ENCODE data around the gene ACTN4. TPM values are rescaled to one million over a fixed set of nuclear protein-coding genes. Genes with fewer than 3 reads are reported as not detected.

ACTN4 gene
- total and polyA plus RNA-seq, 2 of the 4 experiments (the other 2 are of a cell fraction), result 541 to 659 TPM

DNA sequence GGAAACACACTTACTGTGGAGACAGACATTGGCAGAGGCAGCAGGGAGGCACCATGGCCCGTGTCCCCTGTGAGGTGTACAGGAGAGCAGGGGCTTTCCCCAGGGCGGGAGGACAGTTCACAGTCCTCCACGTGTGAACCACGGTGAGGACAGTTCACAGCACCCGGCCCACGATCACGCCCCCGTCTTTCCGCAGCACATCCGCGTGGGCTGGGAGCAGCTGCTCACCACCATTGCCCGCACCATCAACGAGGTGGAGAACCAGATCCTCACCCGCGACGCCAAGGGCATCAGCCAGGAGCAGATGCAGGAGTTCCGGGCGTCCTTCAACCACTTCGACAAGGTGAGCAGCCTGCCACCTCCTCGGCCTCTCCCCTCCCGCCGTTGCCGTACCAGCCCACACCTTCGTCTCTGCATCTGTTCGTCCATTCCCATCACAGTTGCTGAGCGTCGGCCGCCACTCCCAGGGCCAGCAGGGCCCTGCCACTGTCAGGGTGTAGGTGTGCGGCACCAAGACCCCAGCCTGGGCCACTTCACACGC is 79.4 kb downstream of the ACTN4 start:
- peaks cover 24 to 51% of the 10 kb centered on the region in 2 experiments for H3K79me1 ChIP-seq (ENCODE audit: low read depth in 1 of 2, low read length in 2 of 2)
- no peak overlapping the region for H3K14ac ChIP-seq (replicated peaks; ENCODE audit: low read depth, low read length)
- H3K4me2 ChIP-seq (ENCODE audit: low read depth, low read length), result no peak overlapping the region
- WGBS, 2 experiments (ENCODE audit: extremely low coverage in 2 of 2, insufficient read length in 1 of 2), result 94% methylated on average over 17 of the region's 30 CpGs; no CpG with 5 or more reads in 1 of the 2 experiments
- H3K27ac ChIP-seq (ENCODE audit: insufficient read depth, low read length), result no peak overlapping the region
- ATAC-seq (ENCODE audit: low read depth) (no peak), DNase-seq (no peak)
- peaks cover 88% of the 10 kb centered on the region for H3K36me3 ChIP-seq (ENCODE audit: control insufficient read depth, insufficient read depth, low read length)
- no peak overlapping the region for H2BK15ac ChIP-seq (ENCODE audit: low read depth, low read length)
- no peak overlapping the region for H2AK9ac ChIP-seq (replicated peaks; ENCODE audit: low read depth, low read length, poor library complexity)
- no peak overlapping the region for H2AK5ac ChIP-seq (ENCODE audit: low read depth, low read length)
- intact Hi-C loops (cut with micrococcal nuclease), result no loop called here
- H3K9me1 ChIP-seq (ENCODE audit: insufficient read depth, low read length), result no peaks in the 10 kb centered on the region
- 0 out of 2 replicates have a peak, but pooled peaks cover 2% of the 10 kb centered on the region for H3K4me1 ChIP-seq (ENCODE audit: control insufficient read depth, insufficient read depth, low read length)
- CTCF ChIA-PET, result no interaction called here
- POLR2A ChIA-PET (ENCODE audit: unreplicated experiment), result no interaction called here
- no peaks in the 10 kb centered on the region for H3K9me3 ChIP-seq (ENCODE audit: control insufficient read depth, insufficient read depth, low read length)
- H2AFZ ChIP-seq (replicated peaks; ENCODE audit: low read length, poor library complexity), result no peak overlapping the region
- no peaks in the 10 kb centered on the region for H3K27me3 ChIP-seq (ENCODE audit: control insufficient read depth, insufficient read depth, low read length)
- no peak overlapping the region for H3K18ac ChIP-seq (ENCODE audit: low read depth, low read length)
- no peak overlapping the region for H4K5ac ChIP-seq (ENCODE audit: low read depth, low read length)
- H3K56ac ChIP-seq (ENCODE audit: extremely low read depth, insufficient read depth, low read length), result no peak overlapping the region
- H4K8ac ChIP-seq (ENCODE audit: low read depth in 2 of 2, low read length in 2 of 2), result no peak overlapping the region
- in situ Hi-C loops (cut with MboI; ENCODE audit: low sequenced_read_pairs), result loop anchor here (25.0 kb wide), 1 partner anchor 185 kb away; the partner anchor contains the start of gene CCER2
- no peak overlapping the region for H2BK5ac ChIP-seq (ENCODE audit: low read depth, low read length, poor library complexity, severe bottlenecking)
- dilution Hi-C loops (cut with HindIII; ENCODE audit: low sequenced_read_pairs, unreplicated experiment), result no loop called here
- no peak overlapping the region for H3K23ac ChIP-seq (ENCODE audit: low read depth, low read length)
- no peak overlapping the region for H2BK120ac ChIP-seq (ENCODE audit: low read depth, low read length)
- H4K20me1 ChIP-seq (ENCODE audit: insufficient read depth, low read length), result peaks cover 16% of the 10 kb centered on the region
- no peak overlapping the region for H4K91ac ChIP-seq (ENCODE audit: insufficient read depth, low read depth, low read length)
- no peak overlapping the region for H3K4me3 ChIP-seq (ENCODE audit: insufficient read depth, low read depth, low read length)
- H2BK20ac ChIP-seq (ENCODE audit: low read depth, low read length), result no peak overlapping the region
- BruUV-seq (replicated peaks), result no TSS peak
- H3K9ac ChIP-seq (ENCODE audit: low read depth, low read length), result no peak overlapping the region
- TF ChIP-seq RCOR1 (IDR thresholded peaks at IDR 0.05; ENCODE audit: insufficient replicate concordance, low read length) (no peak), RFX5 (IDR thresholded peaks at IDR 0.05; ENCODE audit: low read depth, low read length) (no peak), RAD21 (IDR thresholded peaks at IDR 0.05; ENCODE audit: low read length) (no peak), SMC3 (IDR thresholded peaks at IDR 0.05; ENCODE audit: low read depth, low read length) (no peak), POLR2A (IDR thresholded peaks at IDR 0.05; ENCODE audit: low read depth, low read length) (no peak), CHD1 (IDR thresholded peaks at IDR 0.05; ENCODE audit: low read depth, low read length) (no peak), BHLHE40 (IDR thresholded peaks at IDR 0.05; ENCODE audit: low read depth, low read length) (no peak), MAFK (IDR thresholded peaks at IDR 0.05; ENCODE audit: low read depth, low read length) (no peak), NFE2L2 (IDR thresholded peaks at IDR 0.05; ENCODE audit: low read depth, low read length) (no peak), CEBPB (IDR thresholded peaks at IDR 0.05; ENCODE audit: low read depth, low read length) (no peak), FOS (IDR thresholded peaks at IDR 0.05; ENCODE audit: low read depth, low read length) (no peak), MAZ (IDR thresholded peaks at IDR 0.05; ENCODE audit: borderline replicate concordance, low read depth, low read length) (no peak), MXI1 (IDR thresholded peaks at IDR 0.05; ENCODE audit: borderline replicate concordance, low read depth, low read length) (no peak)
- TF ChIP-seq, protein P1, sequence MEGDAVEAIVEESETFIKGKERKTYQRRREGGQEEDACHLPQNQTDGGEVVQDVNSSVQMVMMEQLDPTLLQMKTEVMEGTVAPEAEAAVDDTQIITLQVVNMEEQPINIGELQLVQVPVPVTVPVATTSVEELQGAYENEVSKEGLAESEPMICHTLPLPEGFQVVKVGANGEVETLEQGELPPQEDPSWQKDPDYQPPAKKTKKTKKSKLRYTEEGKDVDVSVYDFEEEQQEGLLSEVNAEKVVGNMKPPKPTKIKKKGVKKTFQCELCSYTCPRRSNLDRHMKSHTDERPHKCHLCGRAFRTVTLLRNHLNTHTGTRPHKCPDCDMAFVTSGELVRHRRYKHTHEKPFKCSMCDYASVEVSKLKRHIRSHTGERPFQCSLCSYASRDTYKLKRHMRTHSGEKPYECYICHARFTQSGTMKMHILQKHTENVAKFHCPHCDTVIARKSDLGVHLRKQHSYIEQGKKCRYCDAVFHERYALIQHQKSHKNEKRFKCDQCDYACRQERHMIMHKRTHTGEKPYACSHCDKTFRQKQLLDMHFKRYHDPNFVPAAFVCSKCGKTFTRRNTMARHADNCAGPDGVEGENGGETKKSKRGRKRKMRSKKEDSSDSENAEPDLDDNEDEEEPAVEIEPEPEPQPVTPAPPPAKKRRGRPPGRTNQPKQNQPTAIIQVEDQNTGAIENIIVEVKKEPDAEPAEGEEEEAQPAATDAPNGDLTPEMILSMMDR (conservative IDR thresholded peaks at IDR 0.05; ENCODE audit: low read depth, low read length), result no peak
- TF ChIP-seq, protein P2, sequence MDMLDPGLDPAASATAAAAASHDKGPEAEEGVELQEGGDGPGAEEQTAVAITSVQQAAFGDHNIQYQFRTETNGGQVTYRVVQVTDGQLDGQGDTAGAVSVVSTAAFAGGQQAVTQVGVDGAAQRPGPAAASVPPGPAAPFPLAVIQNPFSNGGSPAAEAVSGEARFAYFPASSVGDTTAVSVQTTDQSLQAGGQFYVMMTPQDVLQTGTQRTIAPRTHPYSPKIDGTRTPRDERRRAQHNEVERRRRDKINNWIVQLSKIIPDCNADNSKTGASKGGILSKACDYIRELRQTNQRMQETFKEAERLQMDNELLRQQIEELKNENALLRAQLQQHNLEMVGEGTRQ (IDR thresholded peaks at IDR 0.05; ENCODE audit: low read depth, low read length), result no peak
- TF ChIP-seq, protein P3, sequence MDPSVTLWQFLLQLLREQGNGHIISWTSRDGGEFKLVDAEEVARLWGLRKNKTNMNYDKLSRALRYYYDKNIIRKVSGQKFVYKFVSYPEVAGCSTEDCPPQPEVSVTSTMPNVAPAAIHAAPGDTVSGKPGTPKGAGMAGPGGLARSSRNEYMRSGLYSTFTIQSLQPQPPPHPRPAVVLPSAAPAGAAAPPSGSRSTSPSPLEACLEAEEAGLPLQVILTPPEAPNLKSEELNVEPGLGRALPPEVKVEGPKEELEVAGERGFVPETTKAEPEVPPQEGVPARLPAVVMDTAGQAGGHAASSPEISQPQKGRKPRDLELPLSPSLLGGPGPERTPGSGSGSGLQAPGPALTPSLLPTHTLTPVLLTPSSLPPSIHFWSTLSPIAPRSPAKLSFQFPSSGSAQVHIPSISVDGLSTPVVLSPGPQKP (IDR thresholded peaks at IDR 0.05; ENCODE audit: borderline replicate concordance, low read depth, low read length), result no peak
- no peak overlapping the region for H3K4ac ChIP-seq (ENCODE audit: low read depth, low read length)

Measured in IMR-90 (cell line).